Astrocyte (in vitro differentiated cells and primary cell): Measurements from ENCODE around the gene DNAJA4. TPM values are rescaled to one million over a fixed set of nuclear protein-coding genes. Genes with fewer than 3 reads are reported as not detected.

Experiments
- DNase-seq: peaks from one replicate; pipeline ENCODE4 v3.0.0-alpha.2; 2010; ENCODE audit warnings: low read depth
- FAIRE-seq: peaks from 2 replicates; lab custom pipeline; 2011; peaks lifted over from hg19 to GRCh38; lab: Jason Lieb, UNC
- H2AFZ ChIP-seq: 2 replicates; pipeline ENCODE4 v1.6.0; 2012; ENCODE audit warnings: low read depth, low read length, inconsistent platforms
- H3K27ac ChIP-seq: 2 replicates; pipeline ENCODE4 v1.5.1; 2011; ENCODE audit warnings: low read depth, low read length, inconsistent platforms
- H3K27me3 ChIP-seq: 2 replicates; pipeline ENCODE4 v1.6.0; 2011; ENCODE audit warnings: low read length, inconsistent platforms; ENCODE audit not compliant: insufficient read depth
- H3K36me3 ChIP-seq: 2 replicates; pipeline ENCODE4 v1.5.1; 2011; ENCODE audit warnings: low read length, inconsistent platforms; ENCODE audit not compliant: insufficient read depth
- H3K4me1 ChIP-seq: 2 replicates; pipeline ENCODE4 v1.5.1; 2011; ENCODE audit warnings: low read length, inconsistent platforms; ENCODE audit not compliant: insufficient read depth
- H3K4me2 ChIP-seq: 2 replicates; pipeline ENCODE4 v1.6.0; 2012; ENCODE audit warnings: low read length, inconsistent platforms
- H3K4me3 ChIP-seq: 2 replicates; pipeline ENCODE4 v1.5.1; 2011; ENCODE audit warnings: low read depth, mild to moderate bottlenecking, low read length, inconsistent platforms; ENCODE audit not compliant: insufficient read depth
- H3K79me2 ChIP-seq: 2 replicates; pipeline ENCODE4 v1.6.0; 2012; ENCODE audit warnings: mild to moderate bottlenecking, low read length, inconsistent platforms; ENCODE audit not compliant: insufficient read depth
- H3K9ac ChIP-seq: 2 replicates; pipeline ENCODE4 v1.6.0; 2012; ENCODE audit warnings: mild to moderate bottlenecking, low read length, inconsistent platforms
- H3K9me3 ChIP-seq: 2 replicates; pipeline ENCODE4 v1.5.1; 2012; ENCODE audit warnings: low read depth, mild to moderate bottlenecking, low read length, inconsistent platforms; ENCODE audit not compliant: insufficient read depth
- H4K20me1 ChIP-seq: 2 replicates; pipeline ENCODE4 v1.6.0; 2012; ENCODE audit warnings: low read length, inconsistent platforms; ENCODE audit not compliant: insufficient read depth
- H3K27ac Mint-ChIP-seq: one replicate; pipeline ENCODE4 v1.8.0; 2021; ENCODE audit warnings: mild to moderate bottlenecking, mixed read lengths; ENCODE audit not compliant: unreplicated experiment
- H3K27me3 Mint-ChIP-seq: one replicate; pipeline ENCODE4 v1.8.0; 2021; ENCODE audit warnings: low read depth, mixed read lengths; ENCODE audit not compliant: unreplicated experiment
- H3K36me3 Mint-ChIP-seq: one replicate; pipeline ENCODE4 v1.8.0; 2021; ENCODE audit warnings: low read depth, mixed read lengths; ENCODE audit not compliant: unreplicated experiment
- H3K4me1 Mint-ChIP-seq: one replicate; pipeline ENCODE4 v1.8.0; 2021; ENCODE audit warnings: low read depth, mixed read lengths; ENCODE audit not compliant: unreplicated experiment
- H3K4me3 Mint-ChIP-seq: one replicate; pipeline ENCODE4 v1.8.0; 2021; ENCODE audit warnings: mild to moderate bottlenecking, moderate library complexity, mixed read lengths; ENCODE audit not compliant: unreplicated experiment
- H3K9me3 Mint-ChIP-seq: one replicate; pipeline ENCODE4 v1.8.0; 2021; ENCODE audit warnings: mild to moderate bottlenecking, mixed read lengths; ENCODE audit not compliant: unreplicated experiment
- EZH2 ChIP-seq: IDR thresholded peaks from 2 replicates; pipeline ENCODE4 v1.6.1; 2012; ENCODE audit warnings: mild to moderate bottlenecking, low read length, inconsistent platforms; ENCODE audit not compliant: insufficient read depth
- total RNA-seq: library from RNA; stranded (reverse); gene quantifications from 2 replicates; pipeline ENCODE4 v1.2.1, GENCODE V29; 2021
- TF ChIP-seq, protein P1 (sequence below): IDR thresholded peaks from 2 replicates; pipeline ENCODE4 v1.5.1; 2011; ENCODE audit warnings: low read depth, mild to moderate bottlenecking, inconsistent platforms, low read length, moderate library complexity; ENCODE audit not compliant: insufficient read depth

The DNAJA4 gene
- total RNA-seq, 1 donor from 2014 or later, result 0.14 TPM

DNA sequence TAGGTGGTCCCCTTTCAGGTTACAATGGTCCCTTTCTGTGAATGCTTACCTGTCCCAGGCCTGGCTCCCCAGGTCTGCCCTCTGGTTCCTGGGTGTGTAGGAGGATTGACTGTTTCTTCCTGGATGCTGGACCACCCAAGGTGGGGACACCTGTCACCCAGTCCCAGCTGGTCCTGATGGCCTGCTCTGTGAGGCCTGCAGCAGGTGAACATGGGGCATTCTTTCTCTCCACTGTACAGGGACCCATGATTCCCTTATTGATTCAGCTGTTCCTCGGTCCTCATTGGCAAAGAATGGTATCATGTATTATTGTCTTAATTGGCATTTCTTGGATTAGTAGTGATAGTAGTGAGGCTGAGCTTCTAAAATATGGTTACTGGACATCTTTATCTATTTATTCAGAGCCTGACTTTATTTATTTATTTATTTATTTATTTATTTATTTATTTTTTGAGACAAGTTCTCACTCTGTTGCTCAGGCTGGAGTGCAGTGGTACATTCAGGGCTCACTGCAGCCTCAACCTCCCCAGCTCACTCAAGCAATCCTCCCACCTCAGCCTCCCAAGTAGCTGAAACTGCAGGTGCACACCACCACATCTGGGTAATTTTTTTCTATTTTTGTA lies 8.8 kb upstream of the DNAJA4 start:
- peaks cover 6% of the 10 kb centered on the region for H3K27me3 Mint-ChIP-seq
- H2AFZ ChIP-seq, result no peak overlapping the region
- H3K9me3 Mint-ChIP-seq, result peaks cover 8% of the 10 kb centered on the region
- H3K9me3 ChIP-seq, result no peaks in the 10 kb centered on the region
- DNase-seq (no peak), FAIRE-seq (no peak)
- H3K4me1 ChIP-seq, result no peaks in the 10 kb centered on the region
- no peak overlapping the region for H3K9ac ChIP-seq
- H3K4me3 Mint-ChIP-seq, result no peak overlapping the region
- TF ChIP-seq, protein P1, sequence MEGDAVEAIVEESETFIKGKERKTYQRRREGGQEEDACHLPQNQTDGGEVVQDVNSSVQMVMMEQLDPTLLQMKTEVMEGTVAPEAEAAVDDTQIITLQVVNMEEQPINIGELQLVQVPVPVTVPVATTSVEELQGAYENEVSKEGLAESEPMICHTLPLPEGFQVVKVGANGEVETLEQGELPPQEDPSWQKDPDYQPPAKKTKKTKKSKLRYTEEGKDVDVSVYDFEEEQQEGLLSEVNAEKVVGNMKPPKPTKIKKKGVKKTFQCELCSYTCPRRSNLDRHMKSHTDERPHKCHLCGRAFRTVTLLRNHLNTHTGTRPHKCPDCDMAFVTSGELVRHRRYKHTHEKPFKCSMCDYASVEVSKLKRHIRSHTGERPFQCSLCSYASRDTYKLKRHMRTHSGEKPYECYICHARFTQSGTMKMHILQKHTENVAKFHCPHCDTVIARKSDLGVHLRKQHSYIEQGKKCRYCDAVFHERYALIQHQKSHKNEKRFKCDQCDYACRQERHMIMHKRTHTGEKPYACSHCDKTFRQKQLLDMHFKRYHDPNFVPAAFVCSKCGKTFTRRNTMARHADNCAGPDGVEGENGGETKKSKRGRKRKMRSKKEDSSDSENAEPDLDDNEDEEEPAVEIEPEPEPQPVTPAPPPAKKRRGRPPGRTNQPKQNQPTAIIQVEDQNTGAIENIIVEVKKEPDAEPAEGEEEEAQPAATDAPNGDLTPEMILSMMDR, result no peak
- TF ChIP-seq EZH2, result no peak
- H3K27ac Mint-ChIP-seq, result no peak overlapping the region
- no peaks in the 10 kb centered on the region for H3K79me2 ChIP-seq
- no peak overlapping the region for H3K4me3 ChIP-seq
- H3K36me3 Mint-ChIP-seq, result no peaks in the 10 kb centered on the region
- no peak overlapping the region for H3K27ac ChIP-seq
- no peaks in the 10 kb centered on the region for H3K36me3 ChIP-seq
- no peaks in the 10 kb centered on the region for H3K4me1 Mint-ChIP-seq
- no peaks in the 10 kb centered on the region for H4K20me1 ChIP-seq
- H3K27me3 ChIP-seq, result no peaks in the 10 kb centered on the region
- H3K4me2 ChIP-seq, result no peak overlapping the region

GRCh38 chr15:78256044-78256437 lies 8.3 kb upstream of the DNAJA4 start:
- Histone ChIP-seq H4K20me1 (no peaks in the 10 kb centered on the region), H3K4me2 (no peak overlapping the region), H3K9ac (no peak overlapping the region), H2AFZ (no peak overlapping the region), H3K79me2 (no peaks in the 10 kb centered on the region), H3K4me1 (no peaks in the 10 kb centered on the region), H3K27ac (no peak overlapping the region), H3K4me3 (no peak overlapping the region), H3K9me3 (no peaks in the 10 kb centered on the region), H3K27me3 (no peaks in the 10 kb centered on the region), H3K36me3 (no peaks in the 10 kb centered on the region)
- H3K9me3 Mint-ChIP-seq, result peaks cover 9% of the 10 kb centered on the region
- no peak for TF ChIP-seq EZH2
- TF ChIP-seq, protein P1, result no peak
- H3K4me3 Mint-ChIP-seq, result no peak overlapping the region
- no peak for DNase-seq
- no peaks in the 10 kb centered on the region for H3K4me1 Mint-ChIP-seq
- no peaks in the 10 kb centered on the region for H3K36me3 Mint-ChIP-seq
- H3K27me3 Mint-ChIP-seq, result peaks cover 7% of the 10 kb centered on the region
- no peak overlapping the region for H3K27ac Mint-ChIP-seq
- no peak for FAIRE-seq

- Histone ChIP-seq H3K27ac (no peak overlapping the region), H3K4me2 (no peak overlapping the region), H3K4me3 (no peak overlapping the region), H3K9ac (no peak overlapping the region), H3K79me2 (no peaks in the 10 kb centered on the region), H3K36me3 (no peaks in the 10 kb centered on the region), H3K9me3 (no peaks in the 10 kb centered on the region), H4K20me1 (no peaks in the 10 kb centered on the region), H3K4me1 (no peaks in the 10 kb centered on the region), H2AFZ (no peak overlapping the region), H3K27me3 (no peaks in the 10 kb centered on the region)
- no peak overlapping the region for H3K27ac Mint-ChIP-seq
- DNase-seq (no peak), FAIRE-seq (no peak)
- H3K27me3 Mint-ChIP-seq, result peaks cover 11% of the 10 kb centered on the region
- H3K9me3 Mint-ChIP-seq, result peaks cover 9% of the 10 kb centered on the region
- TF ChIP-seq EZH2, result no peak
- TF ChIP-seq, protein P1, result no peak
- no peaks in the 10 kb centered on the region for H3K36me3 Mint-ChIP-seq
- no peak overlapping the region for H3K4me3 Mint-ChIP-seq
- H3K4me1 Mint-ChIP-seq, result no peaks in the 10 kb centered on the region
Measured at GRCh38 chr15:78257681-78258080, 6.7 kb upstream of the DNAJA4 start.
